Nephron progenitor cell (in vitro differentiated cells): ENCODE measurements around the gene GNAI2.

Experiments
- DNase-seq: peaks from one replicate; pipeline ENCODE4 v3.0.0; 2021
- H3K27ac Mint-ChIP-seq: 2 replicates; pipeline ENCODE4 v1.8.0; 2021; ENCODE audit warnings: mild to moderate bottlenecking, moderate library complexity, mixed read lengths
- H3K27me3 Mint-ChIP-seq: 2 replicates; pipeline ENCODE4 v1.8.0; 2021; ENCODE audit warnings: mild to moderate bottlenecking, low read depth, mixed read lengths; ENCODE audit not compliant: poor library complexity
- H3K36me3 Mint-ChIP-seq: 2 replicates; pipeline ENCODE4 v1.8.0; 2021; ENCODE audit warnings: low read depth, mixed read lengths
- H3K4me1 Mint-ChIP-seq: 2 replicates; pipeline ENCODE4 v1.8.0; 2021; ENCODE audit warnings: mixed read lengths
- H3K4me3 Mint-ChIP-seq: 2 replicates; pipeline ENCODE4 v1.8.0; 2021; ENCODE audit warnings: mild to moderate bottlenecking, moderate library complexity, mixed read lengths
- H3K9me3 Mint-ChIP-seq: 2 replicates; pipeline ENCODE4 v1.8.0; 2021; ENCODE audit warnings: mild to moderate bottlenecking, moderate library complexity, mixed read lengths
- TF ChIP-seq, protein P1 (sequence below): fragments of 200-600 bp; sonication (generic); IDR thresholded peaks from 2 replicates; pipeline ENCODE4 v1.5.0; 2021; ENCODE audit warnings: antibody characterized with exemption

Gene GNAI2

DNA sequence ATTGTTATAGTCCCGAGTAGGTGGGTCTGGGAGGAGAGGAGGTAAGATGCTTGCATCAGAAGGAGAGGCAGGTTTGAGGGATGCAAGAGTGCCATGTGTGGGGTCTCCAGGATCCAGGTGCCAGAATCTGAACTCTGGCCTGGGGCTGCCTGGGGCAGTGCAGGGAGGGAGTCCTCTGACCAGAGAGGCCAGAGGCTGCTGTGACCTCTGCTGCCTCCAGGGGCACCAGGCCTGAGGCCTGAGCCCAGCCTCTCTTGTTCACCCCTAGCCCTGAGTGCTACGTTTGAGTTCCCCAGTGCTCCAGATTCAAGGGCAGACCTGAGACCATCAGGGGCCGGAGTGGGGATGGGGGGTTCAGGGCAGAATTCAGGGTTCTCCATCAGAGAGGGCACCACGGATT, 23.5 kb upstream of the GNAI2 start:
- H3K9me3 Mint-ChIP-seq, result no peaks in the 10 kb centered on the region
- no peak overlapping the region for H3K4me3 Mint-ChIP-seq
- peaks cover 26% of the 10 kb centered on the region for H3K4me1 Mint-ChIP-seq
- DNase-seq, result no peak
- no peak overlapping the region for H3K27ac Mint-ChIP-seq
- peaks cover 12% of the 10 kb centered on the region for H3K27me3 Mint-ChIP-seq
- H3K36me3 Mint-ChIP-seq, result no peaks in the 10 kb centered on the region
- TF ChIP-seq, protein P1, sequence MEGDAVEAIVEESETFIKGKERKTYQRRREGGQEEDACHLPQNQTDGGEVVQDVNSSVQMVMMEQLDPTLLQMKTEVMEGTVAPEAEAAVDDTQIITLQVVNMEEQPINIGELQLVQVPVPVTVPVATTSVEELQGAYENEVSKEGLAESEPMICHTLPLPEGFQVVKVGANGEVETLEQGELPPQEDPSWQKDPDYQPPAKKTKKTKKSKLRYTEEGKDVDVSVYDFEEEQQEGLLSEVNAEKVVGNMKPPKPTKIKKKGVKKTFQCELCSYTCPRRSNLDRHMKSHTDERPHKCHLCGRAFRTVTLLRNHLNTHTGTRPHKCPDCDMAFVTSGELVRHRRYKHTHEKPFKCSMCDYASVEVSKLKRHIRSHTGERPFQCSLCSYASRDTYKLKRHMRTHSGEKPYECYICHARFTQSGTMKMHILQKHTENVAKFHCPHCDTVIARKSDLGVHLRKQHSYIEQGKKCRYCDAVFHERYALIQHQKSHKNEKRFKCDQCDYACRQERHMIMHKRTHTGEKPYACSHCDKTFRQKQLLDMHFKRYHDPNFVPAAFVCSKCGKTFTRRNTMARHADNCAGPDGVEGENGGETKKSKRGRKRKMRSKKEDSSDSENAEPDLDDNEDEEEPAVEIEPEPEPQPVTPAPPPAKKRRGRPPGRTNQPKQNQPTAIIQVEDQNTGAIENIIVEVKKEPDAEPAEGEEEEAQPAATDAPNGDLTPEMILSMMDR, result peak; percentile 22

DNA sequence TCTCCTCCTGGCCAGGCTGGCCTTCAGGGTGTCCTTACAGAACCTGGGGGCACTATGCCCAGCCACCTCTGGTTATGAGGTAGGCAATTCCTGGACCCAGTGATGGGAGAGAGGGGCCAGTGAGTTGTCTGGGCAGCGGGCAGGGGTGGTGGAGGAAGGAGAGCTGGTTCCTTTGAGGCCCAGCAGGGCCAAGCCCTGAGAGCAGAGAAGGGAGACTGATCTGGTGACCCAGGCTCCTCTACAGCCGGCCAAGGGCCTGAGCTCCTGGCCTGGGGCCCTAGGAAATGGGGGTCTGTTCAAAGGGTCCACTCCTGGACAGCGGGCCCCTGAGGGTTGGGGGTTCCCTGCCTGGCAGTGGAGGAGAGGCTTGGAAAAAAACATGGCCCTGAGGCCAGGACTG, 23.0 kb upstream of the GNAI2 start:
- H3K27me3 Mint-ChIP-seq, result peaks cover 10% of the 10 kb centered on the region
- H3K4me1 Mint-ChIP-seq, result peaks cover 26% of the 10 kb centered on the region
- H3K4me3 Mint-ChIP-seq, result no peak overlapping the region
- H3K27ac Mint-ChIP-seq, result no peak overlapping the region
- TF ChIP-seq, protein P1, result no peak
- H3K9me3 Mint-ChIP-seq, result no peaks in the 10 kb centered on the region
- no peak for DNase-seq
- no peaks in the 10 kb centered on the region for H3K36me3 Mint-ChIP-seq

DNA sequence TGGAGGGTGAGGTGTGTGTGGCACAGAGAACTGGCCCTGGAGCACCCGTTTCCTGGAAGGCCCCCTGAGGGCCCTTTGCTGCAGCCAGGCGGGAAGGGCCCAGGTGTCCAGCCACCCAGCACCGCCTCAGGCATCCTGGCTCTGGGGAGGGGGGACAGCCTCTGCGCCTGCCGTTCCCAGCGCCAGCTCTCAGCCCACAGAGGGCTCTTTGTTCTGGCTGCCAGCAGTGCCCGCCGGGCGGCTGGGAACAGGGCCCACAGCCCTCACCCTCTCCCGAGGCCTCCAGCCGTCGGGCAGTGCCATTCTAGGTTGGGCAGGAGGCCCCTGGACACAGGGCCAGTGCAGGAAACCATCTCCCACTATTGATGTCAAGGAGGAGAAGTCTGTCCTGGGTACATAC, 22.6 kb upstream of the GNAI2 start:
- Mint-ChIP-seq H3K4me1 (peaks cover 24% of the 10 kb centered on the region), H3K27ac (no peak overlapping the region), H3K4me3 (no peak overlapping the region), H3K36me3 (no peaks in the 10 kb centered on the region), H3K27me3 (peaks cover 9% of the 10 kb centered on the region), H3K9me3 (no peaks in the 10 kb centered on the region)
- DNase-seq, result no peak
- TF ChIP-seq, protein P1, result no peak

DNA sequence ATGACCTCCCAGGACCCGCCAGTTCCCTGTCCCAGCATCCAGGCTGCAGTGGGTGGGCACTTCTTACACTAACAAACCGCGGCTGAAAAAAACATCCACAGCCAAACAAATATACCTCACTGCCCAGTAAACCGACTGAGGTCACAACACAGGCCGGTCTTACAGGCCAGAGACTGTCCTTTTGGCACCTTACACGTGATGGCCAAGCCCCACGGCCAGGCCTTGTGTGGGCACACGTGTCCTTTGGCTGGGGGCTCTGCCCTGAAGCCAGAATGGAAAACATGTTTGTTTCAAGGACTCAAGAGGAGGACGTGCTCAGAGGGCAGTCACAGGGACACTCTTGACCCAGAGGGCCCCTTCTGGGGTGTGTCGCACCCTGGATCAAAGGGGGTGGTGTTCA, 21.2 kb upstream of the GNAI2 start:
- no peaks in the 10 kb centered on the region for H3K9me3 Mint-ChIP-seq

DNA sequence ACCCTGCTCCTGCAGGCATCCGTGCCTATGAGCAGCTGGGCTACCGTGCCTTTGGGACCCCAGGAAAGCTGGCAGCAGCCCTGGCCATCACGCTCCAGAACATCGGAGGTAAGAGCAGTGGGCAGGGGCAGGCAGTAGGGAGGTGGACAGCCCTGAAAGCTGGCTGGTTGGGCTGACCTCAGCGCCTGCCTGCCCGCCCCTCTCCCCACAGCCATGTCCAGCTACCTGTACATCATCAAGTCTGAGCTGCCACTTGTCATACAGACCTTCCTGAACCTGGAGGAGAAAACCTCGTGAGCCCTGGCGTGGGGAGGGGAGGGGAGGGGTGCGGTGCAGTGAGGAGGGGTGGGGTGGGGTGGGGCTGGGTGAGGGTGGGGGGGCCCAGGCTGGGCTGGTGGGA, 20.5 kb upstream of the GNAI2 start:
- H3K36me3 Mint-ChIP-seq, result no peaks in the 10 kb centered on the region

More for the DNA sequence above, 21.2 kb upstream of the GNAI2 start:
- Mint-ChIP-seq H3K4me1 (peaks cover 26% of the 10 kb centered on the region), H3K4me3 (no peak overlapping the region), H3K27ac (no peak overlapping the region), H3K27me3 (peaks cover 5% of the 10 kb centered on the region), H3K36me3 (no peaks in the 10 kb centered on the region)
- TF ChIP-seq, protein P1, result no peak
- no peak for DNase-seq

DNA sequence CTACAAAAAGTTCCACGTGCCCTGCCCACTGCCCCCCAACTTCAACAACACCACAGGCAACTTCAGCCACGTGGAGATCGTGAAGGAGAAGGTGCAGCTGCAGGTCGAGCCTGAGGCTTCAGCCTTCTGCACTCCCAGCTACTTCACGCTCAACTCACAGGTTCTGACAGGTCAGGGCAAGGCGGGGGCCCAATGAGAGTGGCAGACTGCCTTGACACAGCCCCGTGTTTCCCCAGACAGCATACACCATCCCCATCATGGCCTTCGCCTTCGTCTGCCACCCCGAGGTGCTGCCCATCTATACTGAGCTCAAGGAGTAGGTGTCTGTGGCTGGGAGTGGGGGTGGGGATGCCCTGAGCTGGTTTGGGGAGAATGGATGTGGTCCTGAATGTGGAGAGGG, 18.3 kb upstream of the GNAI2 start:
- H3K27me3 Mint-ChIP-seq, result peaks cover 5% of the 10 kb centered on the region
- H3K4me1 Mint-ChIP-seq, result peaks cover 25% of the 10 kb centered on the region
- H3K4me3 Mint-ChIP-seq, result no peak overlapping the region
- H3K9me3 Mint-ChIP-seq, result no peaks in the 10 kb centered on the region
- no peaks in the 10 kb centered on the region for H3K36me3 Mint-ChIP-seq
- TF ChIP-seq, protein P1, result no peak
- DNase-seq, result no peak
- no peak overlapping the region for H3K27ac Mint-ChIP-seq

More for the DNA sequence above, 20.5 kb upstream of the GNAI2 start:
- DNase-seq, result no peak
- Mint-ChIP-seq H3K4me3 (no peak overlapping the region), H3K4me1 (peaks cover 33% of the 10 kb centered on the region), H3K27ac (no peak overlapping the region), H3K9me3 (no peaks in the 10 kb centered on the region), H3K27me3 (peaks cover 5% of the 10 kb centered on the region)
- TF ChIP-seq, protein P1, result no peak
